ENCODE results near the gene ENPP3. TPM values are rescaled to one million over a fixed set of nuclear protein-coding genes. Genes with fewer than 3 reads are reported as not detected.

ENPP3 gene
- total and polyA plus RNA-seq, 2 of the 13 experiments (the other 11 are each of a cell fraction or from before 2014, with no cell fraction given) = 40.0 to 75.4 TPM

DNA sequence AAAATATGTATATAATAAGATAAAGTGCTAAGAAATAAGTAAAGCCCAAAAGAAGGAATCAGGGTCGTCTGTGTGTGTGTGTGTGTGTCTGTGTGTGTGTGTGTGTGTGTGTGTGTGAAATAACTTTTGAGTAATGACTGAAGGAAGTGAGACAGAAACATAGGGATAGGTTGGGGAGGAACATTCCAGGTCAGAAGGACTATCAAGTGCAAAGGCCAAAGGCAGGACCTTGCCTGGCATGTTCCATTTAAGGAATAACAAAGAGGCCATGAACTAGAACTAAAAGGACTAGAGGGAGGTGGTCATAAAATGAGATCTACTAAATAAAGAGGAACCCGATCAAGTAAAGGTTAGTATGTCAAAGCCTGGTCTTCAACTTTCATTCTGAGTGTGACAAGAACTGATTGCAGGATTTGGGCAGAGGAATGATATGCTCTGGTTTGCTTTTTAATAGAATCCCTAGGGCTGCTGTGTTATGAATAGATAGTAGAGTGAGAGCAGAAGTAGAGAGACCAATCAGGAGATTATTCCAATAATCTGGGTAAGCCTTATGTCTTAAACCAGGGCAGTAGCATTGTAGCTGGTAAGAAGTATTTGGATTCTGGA lies 6.9 kb downstream of the ENPP3 start (continued):
- TF ChIP-seq, protein P1, sequence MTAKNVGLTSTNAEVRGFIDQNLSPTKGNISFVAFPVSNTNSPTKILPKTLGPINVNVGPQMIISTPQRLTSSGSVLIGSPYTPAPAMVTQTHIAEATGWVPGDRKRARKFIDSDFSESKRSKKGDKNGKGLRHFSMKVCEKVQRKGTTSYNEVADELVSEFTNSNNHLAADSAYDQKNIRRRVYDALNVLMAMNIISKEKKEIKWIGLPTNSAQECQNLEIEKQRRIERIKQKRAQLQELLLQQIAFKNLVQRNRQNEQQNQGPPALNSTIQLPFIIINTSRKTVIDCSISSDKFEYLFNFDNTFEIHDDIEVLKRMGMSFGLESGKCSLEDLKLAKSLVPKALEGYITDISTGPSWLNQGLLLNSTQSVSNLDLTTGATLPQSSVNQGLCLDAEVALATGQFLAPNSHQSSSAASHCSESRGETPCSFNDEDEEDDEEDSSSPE (CRISPR knock-in tag; IDR thresholded peaks at IDR 0.05) = no peak
- TF ChIP-seq ATAD3A (CRISPR knock-in tag; IDR thresholded peaks at IDR 0.05) (no peak), RORA (CRISPR knock-in tag; IDR thresholded peaks at IDR 0.05) (no peak), IKZF4 (CRISPR knock-in tag; IDR thresholded peaks at IDR 0.05; ENCODE audit: borderline replicate concordance, low read depth, not compliant biosample characterization) (no peak), ZNF235 (CRISPR knock-in tag; IDR thresholded peaks at IDR 0.05; ENCODE audit: borderline replicate concordance) (no peak), ZNF101 (CRISPR knock-in tag; IDR thresholded peaks at IDR 0.05; ENCODE audit: borderline replicate concordance, low read depth) (no peak), SALL1 (CRISPR knock-in tag; IDR thresholded peaks at IDR 0.05) (no peak), U2AF2 (IDR thresholded peaks at IDR 0.05; ENCODE audit: low read depth, low read length) (no peak), ZSCAN22 (CRISPR knock-in tag; IDR thresholded peaks at IDR 0.05) (no peak), ZNF816 (CRISPR knock-in tag; IDR thresholded peaks at IDR 0.05; ENCODE audit: borderline replicate concordance) (no peak), AHR (CRISPR knock-in tag; IDR thresholded peaks at IDR 0.05) (no peak)
- TF ChIP-seq, protein P2, sequence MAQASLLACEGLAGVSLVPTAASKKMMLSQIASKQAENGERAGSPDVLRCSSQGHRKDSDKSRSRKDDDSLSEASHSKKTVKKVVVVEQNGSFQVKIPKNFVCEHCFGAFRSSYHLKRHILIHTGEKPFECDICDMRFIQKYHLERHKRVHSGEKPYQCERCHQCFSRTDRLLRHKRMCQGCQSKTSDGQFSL (CRISPR knock-in tag; IDR thresholded peaks at IDR 0.05) = no peak
- TF ChIP-seq, protein P3, sequence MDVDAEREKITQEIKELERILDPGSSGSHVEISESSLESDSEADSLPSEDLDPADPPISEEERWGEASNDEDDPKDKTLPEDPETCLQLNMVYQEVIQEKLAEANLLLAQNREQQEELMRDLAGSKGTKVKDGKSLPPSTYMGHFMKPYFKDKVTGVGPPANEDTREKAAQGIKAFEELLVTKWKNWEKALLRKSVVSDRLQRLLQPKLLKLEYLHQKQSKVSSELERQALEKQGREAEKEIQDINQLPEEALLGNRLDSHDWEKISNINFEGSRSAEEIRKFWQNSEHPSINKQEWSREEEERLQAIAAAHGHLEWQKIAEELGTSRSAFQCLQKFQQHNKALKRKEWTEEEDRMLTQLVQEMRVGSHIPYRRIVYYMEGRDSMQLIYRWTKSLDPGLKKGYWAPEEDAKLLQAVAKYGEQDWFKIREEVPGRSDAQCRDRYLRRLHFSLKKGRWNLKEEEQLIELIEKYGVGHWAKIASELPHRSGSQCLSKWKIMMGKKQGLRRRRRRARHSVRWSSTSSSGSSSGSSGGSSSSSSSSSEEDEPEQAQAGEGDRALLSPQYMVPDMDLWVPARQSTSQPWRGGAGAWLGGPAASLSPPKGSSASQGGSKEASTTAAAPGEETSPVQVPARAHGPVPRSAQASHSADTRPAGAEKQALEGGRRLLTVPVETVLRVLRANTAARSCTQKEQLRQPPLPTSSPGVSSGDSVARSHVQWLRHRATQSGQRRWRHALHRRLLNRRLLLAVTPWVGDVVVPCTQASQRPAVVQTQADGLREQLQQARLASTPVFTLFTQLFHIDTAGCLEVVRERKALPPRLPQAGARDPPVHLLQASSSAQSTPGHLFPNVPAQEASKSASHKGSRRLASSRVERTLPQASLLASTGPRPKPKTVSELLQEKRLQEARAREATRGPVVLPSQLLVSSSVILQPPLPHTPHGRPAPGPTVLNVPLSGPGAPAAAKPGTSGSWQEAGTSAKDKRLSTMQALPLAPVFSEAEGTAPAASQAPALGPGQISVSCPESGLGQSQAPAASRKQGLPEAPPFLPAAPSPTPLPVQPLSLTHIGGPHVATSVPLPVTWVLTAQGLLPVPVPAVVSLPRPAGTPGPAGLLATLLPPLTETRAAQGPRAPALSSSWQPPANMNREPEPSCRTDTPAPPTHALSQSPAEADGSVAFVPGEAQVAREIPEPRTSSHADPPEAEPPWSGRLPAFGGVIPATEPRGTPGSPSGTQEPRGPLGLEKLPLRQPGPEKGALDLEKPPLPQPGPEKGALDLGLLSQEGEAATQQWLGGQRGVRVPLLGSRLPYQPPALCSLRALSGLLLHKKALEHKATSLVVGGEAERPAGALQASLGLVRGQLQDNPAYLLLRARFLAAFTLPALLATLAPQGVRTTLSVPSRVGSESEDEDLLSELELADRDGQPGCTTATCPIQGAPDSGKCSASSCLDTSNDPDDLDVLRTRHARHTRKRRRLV (CRISPR knock-in tag; IDR thresholded peaks at IDR 0.05) = no peak
